Ammon's horn (tissue), 1 donor: ENCODE data around the gene SERPINC1.
"Not testable (repeated sequence)": the region's sequence is repeated elsewhere in the genome, so short reads cannot be mapped to it uniquely, and the experiment has no call there.

Experiments used
- DNase-seq: peaks from one replicate; pipeline ENCODE4 v3.0.0-alpha.2; 2016; ENCODE audit warnings: low spot score

Gene SERPINC1

GRCh38 chr1:173917149-173917548, at the start of gene SERPINC1:
Gene SERPINC1, minus strand, starts transcription at chr1:173917327. Its CDS starts 68 bp downstream, at chr1:173917259.
- no peak for DNase-seq

DNA sequence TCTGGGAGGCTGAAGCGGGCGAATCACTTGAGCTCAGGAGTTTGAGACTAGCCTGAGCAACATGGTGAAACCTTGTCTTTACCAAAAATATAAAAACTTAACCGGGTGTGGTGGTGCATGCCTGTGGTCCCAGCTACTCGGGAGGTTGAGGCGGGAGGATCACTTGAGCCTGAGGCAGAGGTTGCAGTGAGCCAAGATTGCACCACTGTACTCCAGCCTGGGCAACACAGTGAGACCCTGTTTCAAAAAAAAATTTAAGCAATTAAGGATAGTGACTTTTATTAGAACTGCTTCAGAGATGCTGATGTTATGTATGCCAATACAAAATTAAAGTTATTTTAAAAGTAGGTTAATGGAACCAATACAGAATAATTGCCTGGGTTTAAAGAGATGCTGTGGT, 48.8 kb upstream of the SERPINC1 start:
- not testable (repeated sequence) for DNase-seq

DNA sequence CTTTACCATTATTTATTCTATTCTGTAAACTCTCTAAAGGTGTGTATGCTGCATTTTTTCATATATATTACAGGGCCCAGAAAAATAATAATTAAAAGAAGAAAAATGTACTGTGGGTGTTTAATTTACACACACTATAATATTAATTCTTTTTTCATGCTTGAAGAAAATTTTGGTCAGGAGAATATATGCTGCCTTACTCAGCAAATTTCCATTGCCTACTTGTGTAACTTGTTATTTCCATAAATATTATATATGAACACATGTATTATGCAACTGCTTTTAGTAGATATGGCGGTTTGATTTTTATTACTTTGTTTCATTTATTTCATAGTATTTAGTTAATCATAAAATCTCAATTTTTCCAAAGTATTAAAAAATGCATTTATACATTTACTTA, 46.4 kb upstream of the SERPINC1 start:
- DNase-seq = no peak

DNA sequence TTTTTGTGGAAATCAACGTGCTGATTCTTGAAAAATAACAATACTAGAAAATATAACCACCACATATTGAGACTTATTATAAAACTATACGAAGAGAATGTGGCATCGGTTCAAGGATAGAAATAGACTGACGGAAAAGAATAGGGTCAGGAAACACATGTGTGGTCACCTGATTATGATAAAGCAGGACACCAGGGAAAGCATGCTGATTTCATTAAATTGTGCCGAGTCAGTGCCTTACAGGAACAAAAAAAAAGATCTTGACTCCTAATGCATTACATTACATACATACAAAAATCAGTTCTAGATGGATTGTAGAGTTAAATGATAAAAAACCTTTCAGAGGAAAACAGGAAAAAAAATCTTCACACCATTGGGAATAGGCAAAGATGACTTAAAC, 43.5 kb upstream of the SERPINC1 start:
- no peak for DNase-seq

DNA sequence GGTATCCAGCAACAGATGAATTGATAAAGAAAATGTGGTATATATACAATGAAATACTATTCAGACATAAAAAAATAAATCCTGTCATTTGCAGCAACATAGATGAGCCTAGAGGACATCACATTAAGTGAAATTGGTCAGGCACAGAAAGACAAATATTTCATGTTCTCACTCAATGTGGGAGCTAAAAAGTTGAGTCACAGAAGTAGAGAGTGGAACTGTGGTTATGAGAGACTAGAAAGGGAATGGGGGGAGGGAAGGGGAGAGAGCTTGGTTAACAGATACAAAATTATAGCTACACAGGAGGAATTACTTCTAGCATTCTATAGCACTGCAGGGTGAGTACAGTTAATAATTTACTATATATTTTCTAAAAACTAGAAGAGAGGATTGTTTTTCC, 37.1 kb upstream of the SERPINC1 start:
- no peak for DNase-seq

DNA sequence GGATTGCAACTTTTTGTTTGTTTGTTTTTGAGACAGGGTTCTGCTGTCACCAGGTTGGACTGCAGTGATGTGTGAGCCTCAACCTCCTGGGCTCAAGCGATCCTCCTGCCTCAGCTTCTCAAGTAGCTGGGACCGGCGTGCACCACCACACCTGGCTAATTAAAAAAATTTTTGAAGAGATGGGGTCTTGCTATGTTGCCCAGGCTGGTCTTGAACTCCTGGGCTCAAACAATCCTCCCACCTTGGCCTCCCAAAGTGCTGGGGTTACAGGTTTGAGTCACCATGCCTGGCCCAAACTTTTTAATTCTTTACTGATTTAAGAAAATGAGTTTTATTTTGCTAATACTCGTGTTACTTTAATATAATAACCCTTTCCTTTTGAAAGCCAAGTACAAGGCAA, 31.5 kb upstream of the SERPINC1 start:
- DNase-seq = no peak

DNA sequence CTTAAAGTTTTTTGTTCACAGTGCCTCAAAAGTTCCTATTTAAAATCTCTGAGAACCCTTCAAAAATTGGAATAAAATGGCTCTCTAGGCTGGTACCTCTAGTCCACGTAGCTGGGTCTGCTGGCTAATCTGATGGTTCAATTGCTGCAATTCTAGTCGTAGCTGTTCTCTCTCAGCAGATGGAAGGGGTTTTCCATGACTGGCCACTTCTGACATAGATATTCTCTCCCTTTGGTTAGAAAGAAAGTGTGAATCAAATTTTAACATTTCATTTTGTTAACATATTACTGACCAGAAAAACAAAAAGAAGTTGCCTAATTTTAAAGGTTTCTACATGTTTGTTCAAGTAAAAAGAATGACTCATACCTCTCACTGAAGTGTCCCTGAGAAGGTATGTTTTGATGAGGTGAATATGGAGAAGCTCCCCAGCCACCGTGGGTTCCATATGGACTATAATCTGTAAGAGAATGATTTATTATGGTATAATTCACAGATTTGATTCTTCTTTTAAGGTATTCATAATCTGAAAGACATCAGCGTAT, 29.3 kb upstream of the SERPINC1 start:
- DNase-seq = no peak

DNA sequence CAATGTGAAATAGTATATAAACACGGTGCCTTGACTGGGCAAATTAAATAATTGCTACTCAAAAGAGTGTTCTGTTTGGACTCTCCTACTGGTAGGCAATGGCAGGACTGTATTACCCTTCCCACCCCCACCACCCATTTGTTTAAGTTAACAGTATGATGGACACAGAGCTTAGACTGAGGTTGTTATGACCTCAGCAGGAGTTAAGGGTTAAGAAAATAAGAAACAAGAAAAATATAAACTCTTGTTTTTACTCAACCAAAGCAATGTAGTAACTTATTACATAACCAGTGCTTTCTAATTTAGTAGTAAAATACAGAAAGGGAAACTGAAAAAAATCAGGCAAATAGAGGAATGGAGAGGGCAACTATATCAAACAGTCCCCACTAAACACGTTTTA, 19.9 kb upstream of the SERPINC1 start:
- no peak for DNase-seq

- no peak for DNase-seq
These were observed 17.3 kb upstream of the SERPINC1 start for GRCh38 chr1:173934440-173934839.

- not testable (repeated sequence) for DNase-seq
These were observed 13.4 kb upstream of the SERPINC1 start for GRCh38 chr1:173930541-173930940.

DNA sequence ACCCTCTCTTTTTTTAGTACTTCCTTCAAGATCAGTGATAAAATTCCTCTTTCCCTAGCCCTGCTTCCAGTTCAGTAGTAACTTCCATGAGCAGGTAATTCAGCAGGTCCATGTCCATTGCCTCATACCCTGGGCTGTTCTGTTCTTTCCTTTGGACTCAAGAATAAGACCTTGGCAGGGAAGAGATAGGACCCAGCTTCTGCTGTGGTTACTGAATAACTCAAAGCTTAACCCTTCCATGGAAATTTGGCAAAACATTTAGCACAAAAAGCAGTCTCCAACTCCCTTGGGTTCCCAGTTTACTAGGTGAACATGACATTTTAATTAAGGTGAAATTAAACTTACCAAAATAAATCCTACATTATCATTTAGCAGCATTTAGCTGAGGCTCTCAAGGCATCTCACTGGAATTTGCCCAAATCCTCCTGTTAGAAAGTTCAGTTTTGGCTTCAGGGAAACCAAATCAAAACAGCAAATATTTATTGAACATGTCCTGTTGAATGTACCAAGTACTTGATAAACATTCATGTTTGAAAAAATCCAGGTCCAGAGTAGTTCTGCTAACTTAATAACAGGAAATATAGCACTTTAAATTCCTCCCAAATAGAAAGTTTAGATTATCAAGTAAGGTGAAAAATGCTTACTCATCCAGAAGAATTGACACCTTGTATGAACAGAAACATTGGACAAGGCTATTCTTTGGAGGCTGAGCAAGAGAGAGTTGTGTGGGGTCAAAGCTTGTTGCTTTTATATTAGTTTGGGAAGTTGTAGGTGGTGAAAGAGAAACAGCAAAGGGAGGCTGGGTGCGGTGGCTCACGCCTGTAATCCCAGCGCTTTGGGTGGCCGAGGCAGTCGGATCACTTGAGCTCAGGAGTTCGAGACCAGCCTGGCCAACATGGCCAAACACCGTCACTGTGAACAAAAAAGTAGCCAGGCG, 8.4 kb upstream of the SERPINC1 start:
- no peak for DNase-seq

DNA sequence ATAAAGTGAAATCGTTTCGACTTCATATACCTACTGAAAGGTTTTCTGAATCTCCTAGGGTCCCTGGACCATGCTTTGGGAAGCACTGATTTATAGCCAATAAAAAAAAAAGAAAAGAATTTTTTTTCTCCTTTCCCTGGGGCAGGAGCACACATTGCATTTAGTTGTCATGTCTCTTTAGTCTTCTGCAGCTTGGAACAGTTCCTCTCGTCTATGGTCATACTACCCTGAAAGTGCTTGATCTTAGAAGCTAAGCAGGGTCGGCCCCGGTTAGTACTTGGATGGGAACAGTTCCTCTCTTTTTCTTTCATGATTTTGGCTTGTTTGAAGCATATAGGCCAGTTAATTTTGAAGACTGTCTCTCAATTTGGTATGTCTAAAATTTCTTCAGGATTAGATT, 3.7 kb upstream of the SERPINC1 start:
- no peak for DNase-seq

DNA sequence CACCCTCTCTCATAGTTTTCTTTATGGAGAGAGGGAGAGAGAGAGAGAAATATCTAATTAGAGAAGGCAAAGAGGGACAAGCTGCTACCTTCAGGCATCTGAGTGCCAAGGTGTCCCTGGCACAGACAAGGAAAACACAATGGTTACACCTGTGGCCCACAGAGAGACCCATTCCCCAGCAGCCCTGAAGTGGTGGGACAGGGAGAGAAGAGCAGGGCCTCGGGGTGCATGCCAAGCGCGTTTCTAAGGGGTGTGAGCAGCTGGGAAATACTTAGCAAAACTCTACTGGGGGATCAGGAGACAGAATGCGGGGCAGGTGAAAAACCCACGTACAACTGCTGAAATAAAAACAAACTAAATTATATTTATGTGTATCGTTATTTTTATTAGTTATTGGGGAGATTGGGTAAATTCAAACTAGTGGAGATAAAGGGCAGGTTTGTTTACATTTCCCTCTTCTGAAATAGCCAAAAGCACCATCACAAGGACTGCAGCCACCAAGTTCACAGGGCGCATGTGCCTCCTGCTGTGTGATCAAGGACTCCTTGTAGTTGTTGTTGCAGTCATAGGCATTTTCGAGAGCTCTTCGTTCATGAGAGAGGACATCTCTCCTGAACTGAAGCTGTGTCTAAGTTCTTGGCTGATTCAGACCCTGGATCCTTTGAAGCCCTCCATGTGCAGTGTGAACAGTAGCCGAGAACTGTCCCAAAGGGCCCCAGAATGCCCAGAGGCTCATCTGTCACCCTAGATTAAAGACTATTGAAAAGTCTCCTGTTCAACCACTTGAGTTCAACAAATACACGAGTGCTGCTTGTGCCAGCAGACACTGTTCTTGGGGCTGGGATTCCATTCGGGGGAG, 737 bp upstream of the SERPINC1 start:
- no peak for DNase-seq

DNA sequence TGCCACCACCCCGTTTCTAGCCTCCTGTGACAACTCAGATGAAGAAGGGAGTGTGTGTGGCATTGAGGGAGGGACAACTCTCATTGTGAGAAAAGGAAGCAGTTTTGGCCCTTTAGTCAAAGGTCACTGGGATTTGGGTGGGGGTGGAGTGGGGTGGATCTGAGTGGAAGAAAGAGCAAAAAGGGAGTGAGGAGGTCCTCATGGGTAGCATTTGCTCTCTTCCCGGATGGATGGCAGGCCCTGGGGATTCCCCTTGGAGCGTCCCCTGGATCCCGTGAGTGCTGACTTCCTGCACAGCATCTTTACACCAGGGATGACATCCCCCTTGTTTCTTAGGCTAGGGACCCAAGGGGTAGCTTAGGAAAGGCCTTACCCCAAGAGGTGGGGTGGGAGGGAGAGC, 460 bp downstream of the SERPINC1 start:
- DNase-seq = no peak

- DNase-seq = no peak
These were observed 1.5 kb downstream of the SERPINC1 start for GRCh38 chr1:173915596-173915995.

DNA sequence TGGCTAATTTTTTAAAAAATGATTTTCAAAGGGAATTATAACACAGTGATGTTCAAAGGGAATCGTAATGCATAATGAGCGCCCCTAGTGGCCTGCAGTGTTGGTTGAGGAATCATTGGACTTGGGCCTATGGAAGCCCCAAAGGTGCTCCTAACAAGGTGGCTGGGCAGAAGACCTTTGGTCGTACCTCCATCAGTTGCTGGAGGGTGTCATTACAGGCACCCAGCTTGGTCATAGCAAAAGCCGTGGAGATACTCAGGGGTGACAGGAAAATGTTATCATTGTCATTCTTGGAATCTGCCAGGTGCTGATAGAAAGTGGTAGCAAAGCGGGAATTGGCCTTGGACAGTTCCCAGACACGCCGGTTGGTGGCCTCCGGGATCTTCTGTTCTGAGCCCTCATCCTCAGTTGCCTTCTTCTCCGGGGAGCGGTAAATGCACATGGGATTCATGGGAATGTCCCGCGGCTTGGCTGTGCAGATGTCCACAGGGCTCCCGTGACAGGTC, 2.7 kb downstream of the SERPINC1 start:
- no peak for DNase-seq

DNA sequence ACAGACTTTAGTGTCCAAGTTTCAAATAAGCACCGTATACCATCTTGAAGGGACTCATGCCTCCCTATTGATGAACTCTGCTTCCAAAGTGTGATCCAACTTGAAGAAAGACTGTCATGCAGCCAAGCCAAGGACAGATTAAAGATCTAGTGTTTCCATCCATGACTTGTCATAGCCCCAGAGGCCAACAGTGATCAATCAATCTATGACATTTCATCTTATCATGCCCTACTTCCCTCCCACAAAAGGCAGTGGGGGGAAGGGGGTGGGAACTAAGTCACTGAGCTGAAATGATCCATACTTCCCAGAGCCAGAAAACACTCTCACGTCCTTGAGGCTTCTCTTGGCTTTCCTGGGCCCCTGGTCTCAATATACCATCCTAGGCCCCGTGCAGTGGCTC, 4.0 kb downstream of the SERPINC1 start:
- DNase-seq = no peak

- no peak for DNase-seq
These were observed 13.1 kb downstream of the SERPINC1 start for GRCh38 chr1:173903827-173904531.

DNA sequence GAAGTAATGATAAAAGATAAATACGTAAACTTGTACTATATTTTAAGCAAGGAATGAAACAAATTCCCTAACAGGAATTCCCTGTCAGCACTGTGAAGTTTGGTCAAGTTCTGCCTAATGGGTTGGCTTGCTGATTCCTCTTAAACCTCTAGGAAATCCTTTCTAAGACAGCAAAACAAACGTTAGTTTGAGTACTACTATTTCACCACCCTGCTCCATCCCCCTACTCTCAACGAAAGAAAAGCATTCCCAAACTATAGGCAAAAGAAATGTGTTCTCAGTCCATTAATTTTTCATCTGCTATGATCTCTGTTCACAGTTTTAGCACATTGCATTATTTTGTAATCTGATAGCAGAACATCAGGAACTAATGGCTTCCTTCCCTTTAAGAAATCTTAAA, 16.1 kb downstream of the SERPINC1 start:
- DNase-seq = no peak

DNA sequence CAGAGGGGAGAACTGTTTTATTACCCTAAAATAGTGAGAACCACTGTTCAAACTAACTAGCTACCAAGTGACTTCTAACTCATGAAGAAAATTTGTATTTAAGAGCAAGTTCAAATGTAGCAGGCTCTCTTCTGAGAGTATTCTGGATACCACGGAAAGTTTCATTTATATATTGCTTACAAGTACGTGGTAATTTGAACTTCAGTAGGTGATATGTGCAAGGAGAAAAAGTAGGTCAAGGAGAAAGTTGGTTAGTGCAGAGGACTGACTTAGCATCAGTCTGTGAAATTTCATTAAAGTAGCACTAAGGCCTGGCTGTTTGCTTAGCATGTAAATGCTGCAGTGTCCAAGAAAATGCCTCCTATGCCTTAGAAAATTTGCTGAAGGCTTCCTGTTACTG, 16.7 kb downstream of the SERPINC1 start:
- DNase-seq = no peak

DNA sequence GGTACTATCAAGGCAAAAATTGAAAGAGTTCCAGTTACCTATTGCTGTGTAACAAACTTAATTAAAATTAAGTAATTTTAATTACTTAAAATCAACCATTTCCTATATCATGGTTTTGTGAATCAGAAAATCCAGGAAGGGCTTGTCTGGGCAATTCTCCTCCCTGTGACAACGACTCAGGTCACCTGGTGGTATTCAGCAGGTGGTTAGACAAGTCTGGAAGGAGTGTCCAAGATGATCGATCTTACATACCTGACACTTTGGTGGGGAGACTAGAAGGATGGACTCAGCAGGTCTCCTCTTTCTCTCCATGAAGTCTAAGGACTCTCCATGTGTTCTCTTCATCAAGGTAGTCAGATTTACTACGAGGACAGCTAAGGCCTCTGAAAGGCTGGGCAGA, 22.9 kb downstream of the SERPINC1 start:
- DNase-seq = no peak

DNA sequence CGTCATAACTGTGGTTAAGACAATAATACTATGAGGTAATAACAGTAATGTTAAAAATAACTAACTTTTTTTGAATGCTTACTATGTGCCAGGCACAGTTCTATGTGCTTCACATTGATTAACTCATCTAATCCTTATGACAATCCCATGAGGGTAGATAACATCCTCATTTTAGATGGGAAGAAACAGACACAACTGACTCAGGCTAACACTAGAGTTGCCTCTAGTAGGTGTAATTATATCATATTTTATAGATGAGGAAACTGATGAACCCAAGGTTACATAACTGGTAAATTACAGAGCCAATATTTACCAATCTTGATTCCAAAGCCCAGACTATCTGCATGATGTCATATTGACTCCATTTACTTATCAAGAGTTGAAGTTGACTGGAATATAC, 23.5 kb downstream of the SERPINC1 start:
- no peak for DNase-seq
